C4-2B (cell line): Measurements from ENCODE around the gene POLG2.

ENCODE experiments used
- ZFX ChIP-seq: fragments of 450-650 bp; IDR thresholded peaks from 2 replicates; pipeline ENCODE4 v1.6.1; 2017
- TF ChIP-seq, protein P1 (sequence below): fragments of 450-650 bp; conservative IDR thresholded peaks from 2 replicates; pipeline ENCODE4 v1.5.1; 2017; ENCODE audit warnings: mild to moderate bottlenecking

DNA sequence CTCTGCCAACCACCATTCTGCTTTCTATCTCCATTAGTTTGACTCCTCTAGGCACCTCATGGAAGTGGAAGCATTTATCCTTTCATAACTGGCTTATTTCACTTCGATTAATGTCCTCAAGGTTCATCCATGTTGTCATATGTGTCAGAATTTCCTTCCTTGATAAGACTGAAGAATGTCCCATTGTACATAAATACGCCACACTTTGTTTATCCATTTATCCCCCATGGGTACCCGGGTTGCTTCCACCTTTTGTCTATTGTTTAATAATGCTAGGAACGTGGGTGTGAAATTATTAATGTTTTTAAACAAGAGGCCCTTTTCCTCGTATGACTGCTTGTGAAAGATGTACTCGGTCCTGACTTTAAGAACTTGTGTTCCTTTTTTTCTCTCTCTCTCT lies 35.1 kb downstream of the POLG2 start:
- TF ChIP-seq, protein P1, sequence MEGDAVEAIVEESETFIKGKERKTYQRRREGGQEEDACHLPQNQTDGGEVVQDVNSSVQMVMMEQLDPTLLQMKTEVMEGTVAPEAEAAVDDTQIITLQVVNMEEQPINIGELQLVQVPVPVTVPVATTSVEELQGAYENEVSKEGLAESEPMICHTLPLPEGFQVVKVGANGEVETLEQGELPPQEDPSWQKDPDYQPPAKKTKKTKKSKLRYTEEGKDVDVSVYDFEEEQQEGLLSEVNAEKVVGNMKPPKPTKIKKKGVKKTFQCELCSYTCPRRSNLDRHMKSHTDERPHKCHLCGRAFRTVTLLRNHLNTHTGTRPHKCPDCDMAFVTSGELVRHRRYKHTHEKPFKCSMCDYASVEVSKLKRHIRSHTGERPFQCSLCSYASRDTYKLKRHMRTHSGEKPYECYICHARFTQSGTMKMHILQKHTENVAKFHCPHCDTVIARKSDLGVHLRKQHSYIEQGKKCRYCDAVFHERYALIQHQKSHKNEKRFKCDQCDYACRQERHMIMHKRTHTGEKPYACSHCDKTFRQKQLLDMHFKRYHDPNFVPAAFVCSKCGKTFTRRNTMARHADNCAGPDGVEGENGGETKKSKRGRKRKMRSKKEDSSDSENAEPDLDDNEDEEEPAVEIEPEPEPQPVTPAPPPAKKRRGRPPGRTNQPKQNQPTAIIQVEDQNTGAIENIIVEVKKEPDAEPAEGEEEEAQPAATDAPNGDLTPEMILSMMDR = no peak
- TF ChIP-seq ZFX = no peak
